ENCODE results near the gene CDK5RAP2. TPM values are rescaled to one million over a fixed set of nuclear protein-coding genes. Genes with fewer than 3 reads are reported as not detected.

CDK5RAP2 gene
- polyA plus RNA-seq, 1 donor (not counting 4 experiments of a cell fraction or from before 2014, with no cell fraction given) = 22.4 TPM

DNA sequence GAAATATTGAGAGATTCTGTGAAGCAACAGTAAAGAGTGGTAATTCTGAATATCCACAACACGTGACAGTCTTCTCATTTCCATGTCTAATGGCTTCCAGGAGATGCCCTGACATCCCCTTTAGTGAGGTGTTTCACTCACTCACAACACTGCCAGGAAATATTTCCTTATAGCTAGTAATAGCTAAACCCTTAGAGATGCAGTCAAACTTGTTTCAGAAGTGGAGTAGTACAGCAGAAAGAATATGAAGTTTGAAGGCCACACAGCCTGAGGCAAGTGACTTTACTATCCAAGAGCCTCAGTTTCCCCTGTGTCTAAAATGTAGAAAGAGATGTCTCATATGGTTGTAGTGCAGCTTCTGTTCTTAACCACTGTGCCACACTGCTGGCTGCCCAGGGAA lies 139.2 kb downstream of the CDK5RAP2 start:
- DNase-seq (ENCODE audit: low read depth, low spot score) (no peak), FAIRE-seq (no peak)
- no peaks in the 10 kb centered on the region for H3K9me1 ChIP-seq (ENCODE audit: control insufficient read depth, extremely low read depth, insufficient read depth, low read length)
- H3K4me2 ChIP-seq (ENCODE audit: control insufficient read depth, extremely low read depth, insufficient read depth, low read depth, low read length) = no peak overlapping the region
- H3K27me3 ChIP-seq (ENCODE audit: control insufficient read depth, extremely low read depth, insufficient read depth, low read length) = no peaks in the 10 kb centered on the region
- H3K79me2 ChIP-seq (ENCODE audit: control insufficient read depth, insufficient read depth, low read length) = no peaks in the 10 kb centered on the region
- H2AFZ ChIP-seq (ENCODE audit: control insufficient read depth, low read length) = no peak overlapping the region
- H3K4me3 ChIP-seq (ENCODE audit: control insufficient read depth in 2 of 3, extremely low read depth in 1 of 3, insufficient read depth in 2 of 3, low read depth in 1 of 3, low read length in 3 of 3) = no peak overlapping the region
- dilution Hi-C loops (cut with MboI; ENCODE audit: extremely low pct_ligation_motif_present, low sequenced_read_pairs) = no loop called here
- no peak for TF ChIP-seq EZH2 (IDR thresholded peaks at IDR 0.05; ENCODE audit: low read length)
- TF ChIP-seq, protein P1, sequence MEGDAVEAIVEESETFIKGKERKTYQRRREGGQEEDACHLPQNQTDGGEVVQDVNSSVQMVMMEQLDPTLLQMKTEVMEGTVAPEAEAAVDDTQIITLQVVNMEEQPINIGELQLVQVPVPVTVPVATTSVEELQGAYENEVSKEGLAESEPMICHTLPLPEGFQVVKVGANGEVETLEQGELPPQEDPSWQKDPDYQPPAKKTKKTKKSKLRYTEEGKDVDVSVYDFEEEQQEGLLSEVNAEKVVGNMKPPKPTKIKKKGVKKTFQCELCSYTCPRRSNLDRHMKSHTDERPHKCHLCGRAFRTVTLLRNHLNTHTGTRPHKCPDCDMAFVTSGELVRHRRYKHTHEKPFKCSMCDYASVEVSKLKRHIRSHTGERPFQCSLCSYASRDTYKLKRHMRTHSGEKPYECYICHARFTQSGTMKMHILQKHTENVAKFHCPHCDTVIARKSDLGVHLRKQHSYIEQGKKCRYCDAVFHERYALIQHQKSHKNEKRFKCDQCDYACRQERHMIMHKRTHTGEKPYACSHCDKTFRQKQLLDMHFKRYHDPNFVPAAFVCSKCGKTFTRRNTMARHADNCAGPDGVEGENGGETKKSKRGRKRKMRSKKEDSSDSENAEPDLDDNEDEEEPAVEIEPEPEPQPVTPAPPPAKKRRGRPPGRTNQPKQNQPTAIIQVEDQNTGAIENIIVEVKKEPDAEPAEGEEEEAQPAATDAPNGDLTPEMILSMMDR (optimal IDR thresholded peaks at IDR 0.05 in 1 of 3, IDR thresholded peaks at IDR 0.05 in 1 of 3, conservative IDR thresholded peaks at IDR 0.05 in 1 of 3; ENCODE audit: extremely low read depth in 1 of 3, insufficient read depth in 2 of 3, low read length in 3 of 3) = no peak
- H3K27ac ChIP-seq (ENCODE audit: control insufficient read depth, insufficient read depth, low read length) = no peak overlapping the region
- no peaks in the 10 kb centered on the region for H3K4me1 ChIP-seq (ENCODE audit: control insufficient read depth, extremely low read depth, insufficient read depth, low read length)
- no peak overlapping the region for H3K9ac ChIP-seq (ENCODE audit: control insufficient read depth, extremely low read depth, insufficient read depth, low read length)
- no peaks in the 10 kb centered on the region for H4K20me1 ChIP-seq (ENCODE audit: control insufficient read depth, extremely low read depth, insufficient read depth, low read length)
- H3K9me3 ChIP-seq (ENCODE audit: control insufficient read depth, low read depth, low read length) = no peaks in the 10 kb centered on the region
- peaks cover 26 to 35% of the 10 kb centered on the region in 2 experiments for H3K36me3 ChIP-seq (ENCODE audit: control insufficient read depth in 2 of 2, extremely low read depth in 1 of 2, insufficient read depth in 2 of 2, low read length in 2 of 2)

DNA sequence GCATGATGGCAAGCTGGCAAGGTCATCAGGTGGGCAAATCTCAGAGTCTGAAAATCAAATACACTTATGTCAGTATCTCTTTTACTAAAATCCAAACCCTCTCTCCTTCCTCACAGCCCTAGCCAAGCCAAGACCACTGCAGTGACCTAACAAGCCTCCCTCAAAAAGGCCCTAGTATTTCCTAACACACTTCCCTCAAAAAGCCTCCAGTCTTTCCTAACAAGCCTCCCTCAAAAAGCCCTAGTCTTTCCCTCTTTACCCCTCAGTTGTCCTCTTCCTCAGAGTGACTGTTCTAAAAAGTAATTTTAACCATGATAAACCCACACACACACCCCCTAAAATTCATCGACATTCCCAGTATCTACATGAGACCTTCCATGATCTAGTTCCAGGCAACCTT lies 140.0 kb downstream of the CDK5RAP2 start:
- Histone ChIP-seq H4K20me1 (ENCODE audit: control insufficient read depth, extremely low read depth, insufficient read depth, low read length) (no peaks in the 10 kb centered on the region), H3K9ac (ENCODE audit: control insufficient read depth, extremely low read depth, insufficient read depth, low read length) (no peak overlapping the region), H3K27me3 (ENCODE audit: control insufficient read depth, extremely low read depth, insufficient read depth, low read length) (no peaks in the 10 kb centered on the region), H3K4me3 (ENCODE audit: control insufficient read depth in 2 of 3, extremely low read depth in 1 of 3, insufficient read depth in 2 of 3, low read depth in 1 of 3, low read length in 3 of 3) (no peak overlapping the region), H3K9me1 (ENCODE audit: control insufficient read depth, extremely low read depth, insufficient read depth, low read length) (no peaks in the 10 kb centered on the region), H2AFZ (ENCODE audit: control insufficient read depth, low read length) (no peak overlapping the region), H3K27ac (ENCODE audit: control insufficient read depth, insufficient read depth, low read length) (no peak overlapping the region), H3K4me1 (ENCODE audit: control insufficient read depth, extremely low read depth, insufficient read depth, low read length) (no peaks in the 10 kb centered on the region), H3K4me2 (ENCODE audit: control insufficient read depth, extremely low read depth, insufficient read depth, low read depth, low read length) (no peak overlapping the region), H3K9me3 (ENCODE audit: control insufficient read depth, low read depth, low read length) (no peaks in the 10 kb centered on the region), H3K36me3 (ENCODE audit: control insufficient read depth in 2 of 2, extremely low read depth in 1 of 2, insufficient read depth in 2 of 2, low read length in 2 of 2) (peaks cover 21 to 35% of the 10 kb centered on the region in 2 experiments), H3K79me2 (ENCODE audit: control insufficient read depth, insufficient read depth, low read length) (no peaks in the 10 kb centered on the region)
- DNase-seq (ENCODE audit: low read depth, low spot score) (no peak), FAIRE-seq (no peak)
- dilution Hi-C loops (cut with MboI; ENCODE audit: extremely low pct_ligation_motif_present, low sequenced_read_pairs) = no loop called here
- TF ChIP-seq EZH2 (IDR thresholded peaks at IDR 0.05; ENCODE audit: low read length) = no peak
